K562 (cell line): Measurements from ENCODE around the gene ATXN7L1. TPM values are rescaled to one million over a fixed set of nuclear protein-coding genes. Genes with fewer than 3 reads are reported as not detected.

Experiments
- ATAC-seq: fragments of 200-7000 bp; cut with Tn5 transposase; 3 replicates; pipeline ENCODE4 v1.9.1; 2020; ENCODE audit warnings: moderate library complexity
- BruUV-seq: library from RNA; stranded (reverse); fragments of 400-500 nt; replicated peaks from 2 replicates; lab custom pipeline; 2021; lab: Mats Ljungman, UMichigan
- CTCF ChIA-PET: fragments of 300-600 bp; formaldehyde crosslinking; extraction: SDS; loops from one replicate; lab custom pipeline; 2021; ENCODE audit warnings: low intra/inter-chr PET ratio; lab: Yijun Ruan, JAX
- POLR2A ChIA-PET: fragments of 300-600, 350-650 bp; sonication (Branson Sonifier 250); formaldehyde crosslinking; extraction: SDS; loops from one replicate; lab custom pipeline; 2021; ENCODE audit warnings: antibody characterized with exemption, inconsistent platforms; lab: Yijun Ruan, JAX
- DNase-seq, 4 experiments: peaks; one replicate each; pipeline versions ENCODE4 v3.0.0 to v3.0.0-alpha.2; 2011 to 2018; ENCODE audit warnings: low spot score in 3 of 4, mixed read lengths in 3 of 4; ENCODE audit errors: extremely low read depth in 1 of 4
- FAIRE-seq: peaks from 2 replicates; lab custom pipeline; 2011; peaks lifted over from hg19 to GRCh38; lab: Jason Lieb, UNC
- H2AFZ ChIP-seq: 2 replicates; pipeline ENCODE4 v1.6.0; 2011; ENCODE audit warnings: low read depth, low read length, control low read depth, inconsistent platforms
- H3K27ac ChIP-seq: fragments of 200-600 bp; 3 replicates; pipeline ENCODE4 v1.8.0; 2011; ENCODE audit warnings: low read depth, mild to moderate bottlenecking, control low read depth, inconsistent platforms, low read length, moderate library complexity, mixed read lengths; ENCODE audit errors: extremely low read depth
- H3K27me3 ChIP-seq, 2 experiments: fragments of 300-600 bp in 1 of 2; 2 replicates in 1 of 2; 3 replicates in 1 of 2; pipeline versions ENCODE4 v1.6.0 to v1.8.0; 2011; ENCODE audit warnings: inconsistent platforms in 2 of 2, low read length in 2 of 2, mild to moderate bottlenecking in 1 of 2, mixed read lengths in 1 of 2, moderate library complexity in 1 of 2; ENCODE audit not compliant: control insufficient read depth in 2 of 2, insufficient read depth in 2 of 2
- H3K36me3 ChIP-seq: fragments of 300-600 bp; 3 replicates; pipeline ENCODE4 v1.8.0; 2011; ENCODE audit warnings: mild to moderate bottlenecking, low read length, inconsistent platforms; ENCODE audit not compliant: control insufficient read depth, insufficient read depth
- H3K4me1 ChIP-seq, 2 experiments: fragments of 200-600 bp in 1 of 2; replicated peaks in 1 of 2; 2 replicates in 1 of 2; 3 replicates in 1 of 2; pipeline versions ENCODE4 v1.5.1 to v1.8.0; 2011; ENCODE audit warnings: inconsistent platforms in 2 of 2, low read length in 2 of 2, mild to moderate bottlenecking in 1 of 2, mixed read lengths in 1 of 2, moderate library complexity in 1 of 2; ENCODE audit not compliant: control insufficient read depth in 2 of 2, insufficient read depth in 2 of 2
- H3K4me2 ChIP-seq: 2 replicates; pipeline ENCODE4 v1.6.1; 2011; ENCODE audit warnings: low read length, control low read depth, inconsistent platforms, mixed read lengths; ENCODE audit not compliant: insufficient read depth
- H3K4me3 ChIP-seq: fragments of 200-600 bp; sonication (generic), shearing (Covaris generic); 2 replicates; pipeline ENCODE4 v1.5.1; 2016; ENCODE audit warnings: control low read depth, inconsistent platforms
- H3K79me2 ChIP-seq: fragments of 200-600 bp; 3 replicates; pipeline ENCODE4 v1.8.0; 2011; ENCODE audit warnings: low read length, inconsistent platforms; ENCODE audit not compliant: control insufficient read depth, insufficient read depth
- H3K9ac ChIP-seq, 2 experiments: 2 replicates each; pipeline versions ENCODE4 v1.6.0 to v1.6.1; 2011; ENCODE audit warnings: low read depth in 2 of 2, low read length in 2 of 2, control low read depth in 1 of 2, inconsistent platforms in 1 of 2, mild to moderate bottlenecking in 1 of 2, mixed read lengths in 1 of 2; ENCODE audit not compliant: insufficient read depth in 1 of 2
- H3K9me1 ChIP-seq: one replicate; pipeline ENCODE4 v1.6.0; 2011; ENCODE audit warnings: inconsistent platforms, mild to moderate bottlenecking, low read length, moderate library complexity; ENCODE audit not compliant: control insufficient read depth, insufficient read depth
- H3K9me3 ChIP-seq: replicated peaks from 2 replicates; pipeline ENCODE4 v1.5.1; 2011; ENCODE audit warnings: low read depth, low read length, inconsistent platforms; ENCODE audit not compliant: control insufficient read depth, insufficient read depth
- H4K20me1 ChIP-seq: replicated peaks from 2 replicates; pipeline ENCODE4 v1.6.1; 2011; ENCODE audit warnings: low read length, inconsistent platforms, mixed read lengths; ENCODE audit not compliant: control insufficient read depth, insufficient read depth
- ADNP ChIP-seq: fragments of 200-800 bp; sonication (Bioruptor generic); IDR thresholded peaks from 2 replicates; pipeline ENCODE4 v1.6.1; 2016; ENCODE audit warnings: missing genetic modification characterization, missing compliant biosample characterization
- DIDO1 ChIP-seq: fragments of 450-650 bp; IDR thresholded peaks from 2 replicates; pipeline ENCODE4 v1.6.1; 2016; ENCODE audit warnings: low read depth, missing biosample characterization, missing genetic modification characterization
- HNRNPLL ChIP-seq: fragments of 200-400 bp; formaldehyde crosslinking; IDR thresholded peaks from 2 replicates; pipeline ENCODE4 v1.6.1; 2017; ENCODE audit warnings: low read length, low read depth, mild to moderate bottlenecking; ENCODE audit not compliant: poor library complexity, severe bottlenecking
- RBM17 ChIP-seq: fragments of 200-400 bp; formaldehyde crosslinking; IDR thresholded peaks from 2 replicates; pipeline ENCODE4 v1.6.1; 2017; ENCODE audit warnings: low read depth, mild to moderate bottlenecking, low read length, borderline replicate concordance
- SREBF1 ChIP-seq: fragments of 150-350 bp; IDR thresholded peaks from 2 replicates; pipeline ENCODE4 v1.6.1; 2014; ENCODE audit warnings: antibody characterized with exemption, low read depth, low read length, borderline replicate concordance
- XRCC4 ChIP-seq: IDR thresholded peaks from one replicate; pipeline ENCODE4 v1.6.1; 2011; ENCODE audit not compliant: insufficient read depth, insufficient read length; ENCODE audit errors: extremely low read depth
- ZNF121 ChIP-seq: sonication (generic); formaldehyde crosslinking; conservative IDR thresholded peaks from 2 replicates; pipeline ENCODE4 v1.8.0; 2022; ENCODE audit warnings: missing genetic modification reagents
- WGBS: fragments of 100-300 bp; shearing (Covaris generic); methylation state at CpG from one replicate; pipeline ENCODE4 v1.1.6; 2016; ENCODE audit warnings: low coverage, mixed read lengths; ENCODE audit not compliant: insufficient coverage; ENCODE audit errors: missing lambda C conversion rate; 5-methylcytosine and 5-hydroxymethylcytosine counted together
- in situ Hi-C: fragments of 300-500 bp; cut with MboI; formaldehyde crosslinking; loops from 4 replicates; pipeline ENCODE4 v1.15.0; 2018; ENCODE audit warnings: inconsistent platforms, mixed read lengths
- intact Hi-C: fragments of 100-400 bp; cut with micrococcal nuclease; formaldehyde crosslinking; loops from 2 replicates; pipeline ENCODE4 v1.14.2; 2022
- polyA plus RNA-seq, 8 experiments: library from polyadenylated mRNA; depleted of rRNA in 4 of 8; stranded (reverse) in 5 of 8; unstranded in 3 of 8; fragments of >200 nt; fragmentation: Nextera tagmentation in 2 of 8; fragmentation: Illumina TruSeq in 1 of 8; extraction: Ambion mirVana in 2 of 8; extraction: Trizol in 1 of 8; gene quantifications; 2 replicates each; pipeline versions ENCODE4 v1.2.1 to v1.2.3, GENCODE V29; 2011 to 2014; ENCODE audit warnings: inconsistent platforms in 1 of 8, missing spikeins in 1 of 8
- total RNA-seq, 7 experiments: library from RNA; depleted of rRNA in 6 of 7; stranded (reverse); fragments of >200 nt in 6 of 7; fragmentation: Illumina TruSeq in 2 of 7; extraction: Trizol in 2 of 7; gene quantifications; 2 replicates each; pipeline versions ENCODE4 v1.2.1 to v1.2.3, GENCODE V29; 2011 to 2021; ENCODE audit warnings: low replicate concordance in 1 of 7
- TF ChIP-seq, protein P1 (sequence below): fragments of 450-650 bp; IDR thresholded peaks from 2 replicates; pipeline ENCODE4 v1.6.1; 2016; ENCODE audit warnings: mild to moderate bottlenecking
- TF ChIP-seq, protein P2 (sequence below): fragments of 250-450 bp; sonication (Bioruptor Pico); IDR thresholded peaks from 2 replicates; pipeline ENCODE4 v1.8.0; 2022; ENCODE audit warnings: moderate library complexity, mild to moderate bottlenecking, inconsistent platforms
- TF ChIP-seq, protein P3 (sequence below): sonication (generic); formaldehyde crosslinking; IDR thresholded peaks from 2 replicates; pipeline ENCODE4 v1.8.0; 2023; ENCODE audit warnings: missing genetic modification reagents, mild to moderate bottlenecking, borderline replicate concordance

The ATXN7L1 gene
- total and polyA plus RNA-seq, 9 of the 15 experiments (the other 6 are each of a cell fraction or from before 2014, with no cell fraction given): 6.6 to 13.7 (median 10.7) TPM

DNA sequence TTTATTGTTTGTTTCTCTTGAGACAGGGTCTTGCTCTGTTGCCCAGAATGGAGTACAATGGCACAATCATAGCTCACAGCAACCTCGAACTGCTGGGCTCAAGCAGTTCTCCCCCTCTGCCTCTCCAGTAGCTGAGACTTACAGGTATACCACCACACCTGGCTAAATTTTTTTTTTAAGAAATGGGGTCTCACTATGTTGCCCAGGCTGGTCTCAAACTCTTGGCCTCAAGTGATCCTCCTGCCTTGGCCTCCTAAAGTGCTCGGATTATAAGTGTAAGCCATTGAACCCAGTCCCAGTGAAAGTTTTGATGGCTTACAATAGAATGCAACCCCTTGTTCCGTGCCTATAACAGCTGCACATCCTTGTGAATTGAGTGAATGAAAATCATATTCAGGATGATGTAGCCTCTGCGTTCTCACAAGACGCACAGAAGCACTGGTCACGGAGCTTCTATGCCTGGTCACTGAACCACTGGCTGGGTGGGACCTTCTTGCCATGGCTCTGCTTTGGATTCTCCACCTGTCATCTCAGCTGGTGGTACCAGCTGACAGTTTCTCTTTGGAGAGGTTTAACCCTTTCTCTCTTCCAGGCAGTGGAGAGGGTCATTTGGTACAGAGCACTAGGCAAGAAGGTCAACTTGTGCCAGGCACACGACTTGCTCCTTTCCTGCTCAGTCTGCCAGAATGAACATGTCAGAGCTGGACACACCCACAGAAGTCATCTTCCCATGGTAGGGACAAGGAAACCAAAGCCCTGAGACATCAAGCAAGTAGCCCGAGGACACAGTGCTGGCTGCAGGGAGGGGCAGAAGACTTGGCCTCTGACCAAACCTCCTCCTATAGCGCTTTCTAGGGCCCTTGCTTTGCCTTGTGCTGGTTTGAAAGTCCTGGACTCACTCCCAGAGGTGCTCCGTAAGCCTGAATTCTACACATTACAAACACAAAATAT lies 89.6 kb downstream of the ATXN7L1 start:
- CTCF ChIA-PET: no interaction called here
- in situ Hi-C loops (no loop called here), intact Hi-C loops (no loop called here)
- DNase-seq (no peak), FAIRE-seq (no peak), ATAC-seq (no peak)
- 41% methylated on average over 10 of the region's 10 CpGs for WGBS
- POLR2A ChIA-PET: interaction anchor here (0.8 to 3.6 kb wide), 4 partner anchors 11 to 19 kb away, joined by 3 to 17 read pairs (median 8); no protein-coding TSS in a partner anchor
- H3K36me3 ChIP-seq: no peaks in the 10 kb centered on the region
- H2AFZ ChIP-seq: no peak overlapping the region
- no peak overlapping the region for H3K4me2 ChIP-seq
- H3K4me3 ChIP-seq: no peak overlapping the region
- peaks cover 4 to 6% of the 10 kb centered on the region in 2 experiments; a peak in 3 of 5 replicates for H3K4me1 ChIP-seq
- peaks cover 0 to 14% of the 10 kb centered on the region in 2 experiments; a peak in 2 of 5 replicates for H3K27me3 ChIP-seq
- no TSS peak for BruUV-seq
- no peaks in the 10 kb centered on the region for H3K79me2 ChIP-seq
- no peak overlapping the region for H3K9ac ChIP-seq
- peaks cover 8% of the 10 kb centered on the region for H4K20me1 ChIP-seq
- no peak overlapping the region for H3K27ac ChIP-seq
- no peaks in the 10 kb centered on the region for H3K9me1 ChIP-seq
- H3K9me3 ChIP-seq: no peaks in the 10 kb centered on the region
- TF ChIP-seq HNRNPLL (no peak), DIDO1 (tag) (no peak), SREBF1 (no peak), RBM17 (no peak), ZNF121 (CRISPR knock-in tag) (peak; percentile 85), XRCC4 (no peak), ADNP (tag) (no peak)
- TF ChIP-seq, protein P1, sequence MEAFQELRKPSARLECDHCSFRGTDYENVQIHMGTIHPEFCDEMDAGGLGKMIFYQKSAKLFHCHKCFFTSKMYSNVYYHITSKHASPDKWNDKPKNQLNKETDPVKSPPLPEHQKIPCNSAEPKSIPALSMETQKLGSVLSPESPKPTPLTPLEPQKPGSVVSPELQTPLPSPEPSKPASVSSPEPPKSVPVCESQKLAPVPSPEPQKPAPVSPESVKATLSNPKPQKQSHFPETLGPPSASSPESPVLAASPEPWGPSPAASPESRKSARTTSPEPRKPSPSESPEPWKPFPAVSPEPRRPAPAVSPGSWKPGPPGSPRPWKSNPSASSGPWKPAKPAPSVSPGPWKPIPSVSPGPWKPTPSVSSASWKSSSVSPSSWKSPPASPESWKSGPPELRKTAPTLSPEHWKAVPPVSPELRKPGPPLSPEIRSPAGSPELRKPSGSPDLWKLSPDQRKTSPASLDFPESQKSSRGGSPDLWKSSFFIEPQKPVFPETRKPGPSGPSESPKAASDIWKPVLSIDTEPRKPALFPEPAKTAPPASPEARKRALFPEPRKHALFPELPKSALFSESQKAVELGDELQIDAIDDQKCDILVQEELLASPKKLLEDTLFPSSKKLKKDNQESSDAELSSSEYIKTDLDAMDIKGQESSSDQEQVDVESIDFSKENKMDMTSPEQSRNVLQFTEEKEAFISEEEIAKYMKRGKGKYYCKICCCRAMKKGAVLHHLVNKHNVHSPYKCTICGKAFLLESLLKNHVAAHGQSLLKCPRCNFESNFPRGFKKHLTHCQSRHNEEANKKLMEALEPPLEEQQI: no peak
- TF ChIP-seq, protein P2, sequence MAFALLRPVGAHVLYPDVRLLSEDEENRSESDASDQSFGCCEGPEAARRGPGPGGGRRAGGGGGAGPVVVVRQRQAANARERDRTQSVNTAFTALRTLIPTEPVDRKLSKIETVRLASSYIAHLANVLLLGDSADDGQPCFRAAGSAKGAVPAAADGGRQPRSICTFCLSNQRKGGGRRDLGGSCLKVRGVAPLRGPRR (CRISPR knock-in tag): no peak
- TF ChIP-seq, protein P3, sequence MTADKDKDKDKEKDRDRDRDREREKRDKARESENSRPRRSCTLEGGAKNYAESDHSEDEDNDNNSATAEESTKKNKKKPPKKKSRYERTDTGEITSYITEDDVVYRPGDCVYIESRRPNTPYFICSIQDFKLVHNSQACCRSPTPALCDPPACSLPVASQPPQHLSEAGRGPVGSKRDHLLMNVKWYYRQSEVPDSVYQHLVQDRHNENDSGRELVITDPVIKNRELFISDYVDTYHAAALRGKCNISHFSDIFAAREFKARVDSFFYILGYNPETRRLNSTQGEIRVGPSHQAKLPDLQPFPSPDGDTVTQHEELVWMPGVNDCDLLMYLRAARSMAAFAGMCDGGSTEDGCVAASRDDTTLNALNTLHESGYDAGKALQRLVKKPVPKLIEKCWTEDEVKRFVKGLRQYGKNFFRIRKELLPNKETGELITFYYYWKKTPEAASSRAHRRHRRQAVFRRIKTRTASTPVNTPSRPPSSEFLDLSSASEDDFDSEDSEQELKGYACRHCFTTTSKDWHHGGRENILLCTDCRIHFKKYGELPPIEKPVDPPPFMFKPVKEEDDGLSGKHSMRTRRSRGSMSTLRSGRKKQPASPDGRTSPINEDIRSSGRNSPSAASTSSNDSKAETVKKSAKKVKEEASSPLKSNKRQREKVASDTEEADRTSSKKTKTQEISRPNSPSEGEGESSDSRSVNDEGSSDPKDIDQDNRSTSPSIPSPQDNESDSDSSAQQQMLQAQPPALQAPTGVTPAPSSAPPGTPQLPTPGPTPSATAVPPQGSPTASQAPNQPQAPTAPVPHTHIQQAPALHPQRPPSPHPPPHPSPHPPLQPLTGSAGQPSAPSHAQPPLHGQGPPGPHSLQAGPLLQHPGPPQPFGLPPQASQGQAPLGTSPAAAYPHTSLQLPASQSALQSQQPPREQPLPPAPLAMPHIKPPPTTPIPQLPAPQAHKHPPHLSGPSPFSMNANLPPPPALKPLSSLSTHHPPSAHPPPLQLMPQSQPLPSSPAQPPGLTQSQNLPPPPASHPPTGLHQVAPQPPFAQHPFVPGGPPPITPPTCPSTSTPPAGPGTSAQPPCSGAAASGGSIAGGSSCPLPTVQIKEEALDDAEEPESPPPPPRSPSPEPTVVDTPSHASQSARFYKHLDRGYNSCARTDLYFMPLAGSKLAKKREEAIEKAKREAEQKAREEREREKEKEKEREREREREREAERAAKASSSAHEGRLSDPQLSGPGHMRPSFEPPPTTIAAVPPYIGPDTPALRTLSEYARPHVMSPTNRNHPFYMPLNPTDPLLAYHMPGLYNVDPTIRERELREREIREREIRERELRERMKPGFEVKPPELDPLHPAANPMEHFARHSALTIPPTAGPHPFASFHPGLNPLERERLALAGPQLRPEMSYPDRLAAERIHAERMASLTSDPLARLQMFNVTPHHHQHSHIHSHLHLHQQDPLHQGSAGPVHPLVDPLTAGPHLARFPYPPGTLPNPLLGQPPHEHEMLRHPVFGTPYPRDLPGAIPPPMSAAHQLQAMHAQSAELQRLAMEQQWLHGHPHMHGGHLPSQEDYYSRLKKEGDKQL (CRISPR knock-in tag): 0 out of 2 replicates have a peak, but pooled peaks have one; percentile 34
